Measurements from ENCODE around the gene CYP8B1. TPM values are rescaled to one million over a fixed set of nuclear protein-coding genes. Genes with fewer than 3 reads are reported as not detected.

CYP8B1 gene
- total and polyA plus RNA-seq, 11 donors: 0.14 TPM; not detected in 10

- Histone ChIP-seq H3K4me3 (no peak overlapping the region), H3K27ac (no peak overlapping the region), H3K36me3 (no peaks in the 10 kb centered on the region), H3K9me3 (no peaks in the 10 kb centered on the region), H3K27me3 (no peaks in the 10 kb centered on the region), H3K4me1 (peaks cover 0 to 21% (median 7%) of the 10 kb centered on the region in 12 donors)
- DNase-seq: no peak
- intact Hi-C loops (cut with DNase I): no loop called here
- 73 to 83% (median 80%) methylated on average over 5 of the region's 5 CpGs for WGBS, 4 donors
- TF ChIP-seq POLR2A (IDR thresholded peaks at IDR 0.05) (no peak), CTCF (IDR thresholded peaks at IDR 0.05) (no peak)
- no peak for ATAC-seq
Measured at GRCh38 chr3:42868841-42869240, 6.8 kb downstream of the CYP8B1 start.

DNA sequence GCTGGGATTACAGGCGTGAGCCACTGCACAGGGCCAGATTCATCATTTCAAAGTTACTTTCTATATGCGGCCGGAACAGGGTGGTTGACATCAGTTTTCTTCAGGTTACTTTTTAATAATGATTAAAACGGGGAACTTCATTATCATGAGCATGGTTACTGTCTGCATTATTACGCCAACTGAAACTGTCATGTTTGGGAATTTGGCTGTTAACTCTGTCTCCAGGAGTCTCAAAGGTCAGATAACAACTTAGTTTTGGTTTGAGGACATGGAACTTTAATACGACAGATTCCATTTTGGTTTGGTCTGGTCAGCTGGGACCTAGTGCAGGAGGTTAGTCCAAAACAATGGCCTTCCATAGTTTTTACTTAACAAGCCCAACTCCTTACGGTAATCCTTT, 8.5 kb downstream of the CYP8B1 start:
- ATAC-seq (no peak), DNase-seq (no peak)
- WGBS, 4 donors: 84 to 95% (median 89%) methylated on average over 7 of the region's 7 CpGs
- no peak overlapping the region for H3K27ac ChIP-seq
- no peaks in the 10 kb centered on the region for H3K36me3 ChIP-seq
- H3K4me3 ChIP-seq: no peak overlapping the region
- peaks cover 0 to 13% (median 6%) of the 10 kb centered on the region in 12 donors for H3K4me1 ChIP-seq
- TF ChIP-seq CTCF (IDR thresholded peaks at IDR 0.05) (no peak), POLR2A (IDR thresholded peaks at IDR 0.05) (no peak)
- no peaks in the 10 kb centered on the region for H3K27me3 ChIP-seq
- no peaks in the 10 kb centered on the region for H3K9me3 ChIP-seq
- intact Hi-C loops (cut with DNase I): no loop called here

DNA sequence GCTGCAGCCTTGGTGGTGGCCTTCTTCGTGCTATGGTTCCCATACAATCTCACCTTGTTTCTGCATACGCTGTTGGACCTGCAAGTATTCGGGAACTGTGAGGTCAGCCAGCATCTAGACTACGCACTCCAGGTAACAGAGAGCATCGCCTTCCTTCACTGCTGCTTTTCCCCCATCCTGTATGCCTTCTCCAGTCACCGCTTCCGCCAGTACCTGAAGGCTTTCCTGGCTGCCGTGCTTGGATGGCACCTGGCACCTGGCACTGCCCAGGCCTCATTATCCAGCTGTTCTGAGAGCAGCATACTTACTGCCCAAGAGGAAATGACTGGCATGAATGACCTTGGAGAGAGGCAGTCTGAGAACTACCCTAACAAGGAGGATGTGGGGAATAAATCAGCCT, 10.4 kb downstream of the CYP8B1 start:
- intact Hi-C loops (cut with DNase I): no loop called here

GRCh38 chr3:42864321-42864950, 11.2 kb downstream of the CYP8B1 start:
- ATAC-seq (no peak), DNase-seq (no peak)
- intact Hi-C loops (cut with DNase I): no loop called here
- Histone ChIP-seq H3K36me3 (no peaks in the 10 kb centered on the region), H3K4me3 (no peak overlapping the region), H3K9me3 (peaks cover 0 to 2% (median 0%) of the 10 kb centered on the region in 12 donors), H3K27ac (no peak overlapping the region), H3K27me3 (no peaks in the 10 kb centered on the region), H3K4me1 (no peaks in the 10 kb centered on the region)
- TF ChIP-seq CTCF (IDR thresholded peaks at IDR 0.05): no peak
- no peak for TF ChIP-seq POLR2A (IDR thresholded peaks at IDR 0.05)
- WGBS, 4 donors: 93 to 95% (median 94%) methylated on average over 15 of the region's 15 CpGs

More for the DNA sequence above, 10.4 kb downstream of the CYP8B1 start:
- Histone ChIP-seq H3K4me1 (no peaks in the 10 kb centered on the region), H3K4me3 (no peak overlapping the region), H3K9me3 (peaks cover 0 to 2% (median 0%) of the 10 kb centered on the region in 12 donors), H3K27me3 (no peaks in the 10 kb centered on the region), H3K36me3 (no peaks in the 10 kb centered on the region), H3K27ac (no peak overlapping the region)
- 92 to 99% (median 94%) methylated on average over 8 of the region's 8 CpGs for WGBS, 4 donors
- DNase-seq: no peak
- no peak for ATAC-seq
- TF ChIP-seq CTCF (IDR thresholded peaks at IDR 0.05) (no peak), POLR2A (IDR thresholded peaks at IDR 0.05) (no peak)
